K562 (cell line): ENCODE data around the gene GPAT3. TPM values are rescaled to one million over a fixed set of nuclear protein-coding genes. Genes with fewer than 3 reads are reported as not detected.

ENCODE experiments used
- ATF4 ChIP-seq: fragments of 450-650 bp; formaldehyde crosslinking; IDR thresholded peaks from 2 replicates; pipeline ENCODE4 v1.4.0; 2022; ENCODE audit warnings: mild to moderate bottlenecking, moderate library complexity
- DPF2 ChIP-seq: fragments of 450-650 bp; IDR thresholded peaks from 2 replicates; pipeline ENCODE4 v1.6.1; 2016
- FOSL1 ChIP-seq: fragments of 200-800 bp; sonication (Bioruptor generic); conservative IDR thresholded peaks from 2 replicates; pipeline ENCODE4 v1.6.1; 2016; ENCODE audit warnings: missing genetic modification characterization, missing compliant biosample characterization
- GMEB1 ChIP-seq: fragments of 250-450 bp; sonication (Bioruptor Pico); IDR thresholded peaks from 2 replicates; pipeline ENCODE4 v1.4.0; 2020; ENCODE audit warnings: mild to moderate bottlenecking
- JUN ChIP-seq, 2 experiments: sonication (generic) in 1 of 2; formaldehyde crosslinking in 1 of 2; IDR thresholded peaks; 2 replicates each; pipeline versions ENCODE4 v1.6.1 to v1.8.0; 2012 to 2022; ENCODE audit warnings: borderline replicate concordance in 2 of 2, mild to moderate bottlenecking in 2 of 2, improper control_type of control experiment in 1 of 2, low read depth in 1 of 2, low read length in 1 of 2, missing genetic modification reagents in 1 of 2
- NR2C1 ChIP-seq, 2 experiments: fragments of 450-650 bp; IDR thresholded peaks; 2 replicates each; pipeline ENCODE4 v1.6.1; 2017; ENCODE audit warnings: mild to moderate bottlenecking in 2 of 2, antibody characterized with exemption in 1 of 2, inconsistent platforms in 1 of 2, missing compliant biosample characterization in 1 of 2, missing genetic modification characterization in 1 of 2
- PRDM10 ChIP-seq: fragments of 450-650 bp; IDR thresholded peaks from 2 replicates; pipeline ENCODE4 v1.6.1; 2018; ENCODE audit not compliant: partially characterized antibody
- REST ChIP-seq, 2 experiments: fragments of 450-650 bp; formaldehyde crosslinking in 1 of 2; IDR thresholded peaks; 2 replicates each; pipeline versions ENCODE4 v1.4.0 to v1.6.1; 2014 to 2020; ENCODE audit warnings: mild to moderate bottlenecking in 2 of 2, borderline replicate concordance in 1 of 2, low read depth in 1 of 2
- SMAD4 ChIP-seq: fragments of 250-450 bp; sonication (Bioruptor Pico); conservative IDR thresholded peaks from 2 replicates; pipeline ENCODE4 v1.8.0; 2021; ENCODE audit warnings: inconsistent platforms, mild to moderate bottlenecking, moderate library complexity
- SMARCC2 ChIP-seq: fragments of 450-650 bp; IDR thresholded peaks from 2 replicates; pipeline ENCODE4 v1.6.1; 2017; ENCODE audit warnings: antibody characterized with exemption, moderate library complexity, mild to moderate bottlenecking, low read depth
- polyA plus RNA-seq, 8 experiments: library from polyadenylated mRNA; depleted of rRNA in 4 of 8; stranded (reverse) in 5 of 8; unstranded in 3 of 8; fragments of >200 nt; fragmentation: Nextera tagmentation in 2 of 8; fragmentation: Illumina TruSeq in 1 of 8; extraction: Ambion mirVana in 2 of 8; extraction: Trizol in 1 of 8; gene quantifications; 2 replicates each; pipeline versions ENCODE4 v1.2.1 to v1.2.3, GENCODE V29; 2011 to 2014; ENCODE audit warnings: inconsistent platforms in 1 of 8, missing spikeins in 1 of 8
- total RNA-seq, 7 experiments: library from RNA; depleted of rRNA in 6 of 7; stranded (reverse); fragments of >200 nt in 6 of 7; fragmentation: Illumina TruSeq in 2 of 7; extraction: Trizol in 2 of 7; gene quantifications; 2 replicates each; pipeline versions ENCODE4 v1.2.1 to v1.2.3, GENCODE V29; 2011 to 2021; ENCODE audit warnings: low replicate concordance in 1 of 7

GPAT3 gene
- total and polyA plus RNA-seq, 9 of the 15 experiments (the other 6 are each of a cell fraction or from before 2014, with no cell fraction given): 4.1 to 16.1 (median 13.1) TPM

GRCh38 chr4:83548151-83548905 is 12.4 kb downstream of the GPAT3 start (continued):
- TF ChIP-seq REST (IDR thresholded peaks at IDR 0.05; ENCODE audit: borderline replicate concordance) (peak; percentile 30; the same call in 1 of the 2 replicates), REST (CRISPR knock-in tag; IDR thresholded peaks at IDR 0.05; ENCODE audit: low read depth) (no peak), FOSL1 (tag) (peak; percentile 96), SMARCC2 (peak; percentile 83; the same call in 1 of the 2 replicates), DPF2 (peak; percentile 93), NR2C1 (IDR thresholded peaks at IDR 0.05) (no peak; the same call in 1 of the 2 replicates), NR2C1 (tag; IDR thresholded peaks at IDR 0.05) (no peak), JUN (IDR thresholded peaks at IDR 0.05; ENCODE audit: borderline replicate concordance, low read depth, low read length) (peak; percentile 91), JUN (CRISPR knock-in tag; IDR thresholded peaks at IDR 0.05; ENCODE audit: borderline replicate concordance) (no peak), ATF4 (CRISPR knock-in tag) (peak; percentile 58), PRDM10 (no peak), GMEB1 (CRISPR knock-in tag) (no peak), SMAD4 (CRISPR knock-in tag) (peak; percentile 49; the same call in 1 of the 2 replicates)
